ENCODE data around the gene SRP68. TPM values are rescaled to one million over a fixed set of nuclear protein-coding genes. Genes with fewer than 3 reads are reported as not detected.
A peak's percentile ranks its signal among the peaks of the same experiment; 100 is the strongest.

The SRP68 gene
- total and polyA plus RNA-seq, 2 donors (not counting 1 experiment from before 2014, with no cell fraction given), result 29.6 to 82.3 TPM

DNA sequence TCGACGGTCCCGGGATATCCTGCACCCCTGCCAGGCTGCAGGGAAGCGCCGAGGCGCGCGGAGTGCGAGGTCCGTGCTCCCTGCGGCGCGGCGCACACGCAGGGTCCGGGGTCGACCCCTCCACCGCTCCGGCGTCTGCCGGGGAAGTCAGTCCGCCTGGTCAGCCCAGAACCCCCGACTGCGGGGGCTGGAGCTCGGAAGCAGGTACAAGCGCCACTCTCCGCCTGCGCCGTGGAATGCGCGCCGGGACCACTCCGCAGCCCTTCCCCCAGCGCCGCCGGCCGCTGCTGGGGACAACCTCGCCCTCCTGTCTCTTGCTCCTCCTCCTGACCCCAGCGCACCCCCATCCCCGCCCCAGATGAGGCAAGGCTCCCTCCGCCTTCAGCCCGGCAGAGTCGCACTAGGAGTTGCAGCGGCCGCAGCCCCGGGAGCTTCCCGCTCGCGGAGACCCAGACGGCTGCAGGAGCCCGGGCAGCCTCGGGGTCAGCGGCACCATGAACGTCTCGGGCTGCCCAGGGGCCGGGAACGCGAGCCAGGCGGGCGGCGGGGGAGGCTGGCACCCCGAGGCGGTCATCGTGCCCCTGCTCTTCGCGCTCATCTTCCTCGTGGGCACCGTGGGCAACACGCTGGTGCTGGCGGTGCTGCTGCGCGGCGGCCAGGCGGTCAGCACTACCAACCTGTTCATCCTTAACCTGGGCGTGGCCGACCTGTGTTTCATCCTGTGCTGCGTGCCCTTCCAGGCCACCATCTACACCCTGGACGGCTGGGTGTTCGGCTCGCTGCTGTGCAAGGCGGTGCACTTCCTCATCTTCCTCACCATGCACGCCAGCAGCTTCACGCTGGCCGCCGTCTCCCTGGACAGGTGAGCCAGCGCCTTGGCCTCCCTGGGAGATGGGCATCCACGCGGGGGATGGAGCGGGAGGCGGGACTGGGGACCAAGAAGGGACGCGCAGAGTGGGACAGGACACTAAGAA is 2.4 kb upstream of the SRP68 start, which contains the start of gene GALR2:
Gene GALR2 (plus strand): TSS at position 392 of the 974 bp plus-strand sequence. CDS start 103 bp downstream, at position 495.
- Mint-ChIP-seq H3K27me3 (peaks cover 31% of the 10 kb centered on the region), H3K9me3 (ENCODE audit: insufficient read depth) (no peaks in the 10 kb centered on the region), H3K4me3 (peak within 1 kb of the TSS; percentile 85), H3K27ac (peak within 1 kb of the TSS; percentile 59), H3K4me1 (peaks cover 64% of the 10 kb centered on the region)
- Histone ChIP-seq H3K4me3 (ENCODE audit: control extremely low read depth in 1 of 5, extremely low read depth in 1 of 5, insufficient read depth in 1 of 5, low read depth in 2 of 5, low read length in 4 of 5) (peak within 1 kb of the TSS in 4 of 5 experiments; percentile 2 to 18 (median 8)), H3K9me3 (ENCODE audit: control extremely low read depth in 1 of 3, control insufficient read depth in 2 of 3, insufficient read depth in 1 of 3, low read length in 2 of 3) (peaks cover 0 to 21% (median 0%) of the 10 kb centered on the region in 3 donors), H3K27ac (ENCODE audit: low read length in 2 of 2) (no peak within 1 kb of the TSS), H3K9ac (ENCODE audit: low read length) (peak within 1 kb of the TSS; percentile 14), H2AFZ (ENCODE audit: insufficient read depth, low read depth, low read length, poor library complexity, severe bottlenecking) (peak within 1 kb of the TSS; percentile 59), H3K27me3 (replicated peaks in 1 of 4; ENCODE audit: control extremely low read depth in 1 of 4, control insufficient read depth in 3 of 4, insufficient read depth in 4 of 4, low read length in 3 of 4) (peaks cover 0 to 63% (median 44%) of the 10 kb centered on the region in 4 experiments), H3K4me1 (ENCODE audit: control insufficient read depth in 2 of 2, insufficient read depth in 2 of 2, low read length in 2 of 2) (peaks cover 59 to 65% of the 10 kb centered on the region in 2 donors), H3K36me3 (replicated peaks in 1 of 2; ENCODE audit: control extremely low read depth in 1 of 2, control insufficient read depth in 1 of 2, extremely low read depth in 1 of 2, insufficient read depth in 2 of 2, low read length in 1 of 2) (no peaks in the 10 kb centered on the region), H3K79me2 (ENCODE audit: control insufficient read depth, insufficient read depth, low read length) (peaks cover 36% of the 10 kb centered on the region), H3K4me2 (replicated peaks; ENCODE audit: low read depth, low read length, poor library complexity, severe bottlenecking) (peak within 1 kb of the TSS; percentile 63), H4K20me1 (ENCODE audit: control insufficient read depth, insufficient read depth, low read length, poor library complexity, severe bottlenecking) (peaks cover 1% of the 10 kb centered on the region)
- DNase-seq, result peak; percentile 71
- no peak for TF ChIP-seq EZH2 (IDR thresholded peaks at IDR 0.05; ENCODE audit: borderline replicate concordance, insufficient read depth, low read depth, low read length, poor library complexity, severe bottlenecking)
- TF ChIP-seq, protein P1, sequence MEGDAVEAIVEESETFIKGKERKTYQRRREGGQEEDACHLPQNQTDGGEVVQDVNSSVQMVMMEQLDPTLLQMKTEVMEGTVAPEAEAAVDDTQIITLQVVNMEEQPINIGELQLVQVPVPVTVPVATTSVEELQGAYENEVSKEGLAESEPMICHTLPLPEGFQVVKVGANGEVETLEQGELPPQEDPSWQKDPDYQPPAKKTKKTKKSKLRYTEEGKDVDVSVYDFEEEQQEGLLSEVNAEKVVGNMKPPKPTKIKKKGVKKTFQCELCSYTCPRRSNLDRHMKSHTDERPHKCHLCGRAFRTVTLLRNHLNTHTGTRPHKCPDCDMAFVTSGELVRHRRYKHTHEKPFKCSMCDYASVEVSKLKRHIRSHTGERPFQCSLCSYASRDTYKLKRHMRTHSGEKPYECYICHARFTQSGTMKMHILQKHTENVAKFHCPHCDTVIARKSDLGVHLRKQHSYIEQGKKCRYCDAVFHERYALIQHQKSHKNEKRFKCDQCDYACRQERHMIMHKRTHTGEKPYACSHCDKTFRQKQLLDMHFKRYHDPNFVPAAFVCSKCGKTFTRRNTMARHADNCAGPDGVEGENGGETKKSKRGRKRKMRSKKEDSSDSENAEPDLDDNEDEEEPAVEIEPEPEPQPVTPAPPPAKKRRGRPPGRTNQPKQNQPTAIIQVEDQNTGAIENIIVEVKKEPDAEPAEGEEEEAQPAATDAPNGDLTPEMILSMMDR (IDR thresholded peaks at IDR 0.05), result no peak
- CTCF ChIA-PET, result no interaction called here
- intact Hi-C loops (cut with micrococcal nuclease), result no loop called here
- ATAC-seq (ENCODE audit: low read depth), result no peak
- POLR2A ChIA-PET, result interaction anchor here (0.6 kb wide), 1 partner anchor 30 kb away, joined by 4 read pairs; no protein-coding TSS in a partner anchor
- WGBS (ENCODE audit: insufficient coverage), result 7% methylated on average over 91 of the region's 92 CpGs
